H1 (cell line): ENCODE results near the gene ADAMTS4. TPM values are rescaled to one million over a fixed set of nuclear protein-coding genes. Genes with fewer than 3 reads are reported as not detected.

ENCODE experiments used
- EZH2 ChIP-seq: fragments of 200-600 bp; sonication (generic); IDR thresholded peaks from 2 replicates; pipeline ENCODE4 v1.7.1; 2012; ENCODE audit warnings: low read depth, mild to moderate bottlenecking, moderate library complexity, low read length, inconsistent platforms; ENCODE audit not compliant: severe bottlenecking
- JUND ChIP-seq: IDR thresholded peaks from 2 replicates; pipeline ENCODE4 v1.6.1; 2011; ENCODE audit warnings: mild to moderate bottlenecking, improper control_type of control experiment, low read length
- SIN3A ChIP-seq, 2 experiments: IDR thresholded peaks in 1 of 2; conservative IDR thresholded peaks in 1 of 2; 2 replicates each; pipeline ENCODE4 v1.6.1; 2011 to 2012; ENCODE audit warnings: low read length in 2 of 2, improper control_type of control experiment in 1 of 2, low read depth in 1 of 2, mild to moderate bottlenecking in 1 of 2
- polyA plus RNA-seq, 7 experiments: library from polyadenylated mRNA; depleted of rRNA in 3 of 7; stranded (reverse) in 5 of 7; unstranded in 2 of 7; fragments of >200 nt in 5 of 7; fragments of 200-250 nt in 2 of 7; gene quantifications; 1 replicate in 5 of 7; 2 replicates in 1 of 7; 4 replicates in 1 of 7; pipeline versions ENCODE4 v1.2.1 to v1.2.3, GENCODE V29; 2011 to 2013; ENCODE audit warnings: missing spikeins in 2 of 7, mixed read lengths in 2 of 7
- total RNA-seq: library from RNA; stranded (reverse); fragmentation: NEBNext Ultra II Directional; extraction: Animal tissue kit (Norgen Biotek cat#: 25700); gene quantifications from 2 replicates; pipeline ENCODE4 v1.2.1, GENCODE V29; 2021
- TF ChIP-seq, protein P1 (sequence below), 3 experiments: IDR thresholded peaks; 1 replicate in 2 of 3; 2 replicates in 1 of 3; pipeline versions ENCODE4 v1.5.1 to v1.6.1; 2011; ENCODE audit warnings: low read length in 3 of 3, mild to moderate bottlenecking in 3 of 3, inconsistent platforms in 2 of 3, low read depth in 1 of 3, moderate library complexity in 1 of 3; ENCODE audit not compliant: insufficient read depth in 1 of 3; ENCODE audit errors: control extremely low read depth in 1 of 3

ADAMTS4 gene
- total and polyA plus RNA-seq, 2 of the 8 experiments (the other 6 are each of a cell fraction or from before 2014, with no cell fraction given): 4.6 to 7.2 TPM

DNA sequence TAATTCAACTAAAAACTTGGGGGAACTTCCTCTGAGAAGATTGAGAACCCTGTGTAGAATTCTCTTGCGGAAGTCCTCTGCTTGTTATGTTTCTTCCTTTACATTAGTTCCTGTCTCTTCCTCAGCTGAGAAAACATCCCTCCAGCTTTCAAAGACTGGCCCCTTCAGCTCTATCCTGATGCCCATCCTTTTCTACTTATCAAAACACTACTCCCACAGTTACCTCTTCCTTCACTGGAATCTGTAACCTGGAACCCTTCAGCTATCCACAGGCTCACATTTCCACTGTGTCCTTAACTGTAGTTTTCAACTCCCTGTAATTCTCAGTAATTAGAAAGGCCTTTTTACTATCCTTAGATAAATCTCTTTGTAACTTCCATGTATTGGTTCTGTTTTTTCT, 60.4 kb downstream of the ADAMTS4 start (continued):
- TF ChIP-seq, protein P1, sequence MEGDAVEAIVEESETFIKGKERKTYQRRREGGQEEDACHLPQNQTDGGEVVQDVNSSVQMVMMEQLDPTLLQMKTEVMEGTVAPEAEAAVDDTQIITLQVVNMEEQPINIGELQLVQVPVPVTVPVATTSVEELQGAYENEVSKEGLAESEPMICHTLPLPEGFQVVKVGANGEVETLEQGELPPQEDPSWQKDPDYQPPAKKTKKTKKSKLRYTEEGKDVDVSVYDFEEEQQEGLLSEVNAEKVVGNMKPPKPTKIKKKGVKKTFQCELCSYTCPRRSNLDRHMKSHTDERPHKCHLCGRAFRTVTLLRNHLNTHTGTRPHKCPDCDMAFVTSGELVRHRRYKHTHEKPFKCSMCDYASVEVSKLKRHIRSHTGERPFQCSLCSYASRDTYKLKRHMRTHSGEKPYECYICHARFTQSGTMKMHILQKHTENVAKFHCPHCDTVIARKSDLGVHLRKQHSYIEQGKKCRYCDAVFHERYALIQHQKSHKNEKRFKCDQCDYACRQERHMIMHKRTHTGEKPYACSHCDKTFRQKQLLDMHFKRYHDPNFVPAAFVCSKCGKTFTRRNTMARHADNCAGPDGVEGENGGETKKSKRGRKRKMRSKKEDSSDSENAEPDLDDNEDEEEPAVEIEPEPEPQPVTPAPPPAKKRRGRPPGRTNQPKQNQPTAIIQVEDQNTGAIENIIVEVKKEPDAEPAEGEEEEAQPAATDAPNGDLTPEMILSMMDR (IDR thresholded peaks at IDR 0.05; ENCODE audit: control extremely low read depth in 1 of 3, insufficient read depth in 1 of 3, low read depth in 1 of 3, low read length in 3 of 3): no peak
- no peak for TF ChIP-seq SIN3A (conservative IDR thresholded peaks at IDR 0.05 in 1 of 2, IDR thresholded peaks at IDR 0.05 in 1 of 2; ENCODE audit: low read depth in 1 of 2, low read length in 2 of 2)
- TF ChIP-seq EZH2: no peak
- TF ChIP-seq JUND: no peak
